SK-N-MC (cell line): Measurements from ENCODE around the gene TPP2.

Experiments used
- EZH2 ChIP-seq: fragments of 200-600 bp; sonication (generic); IDR thresholded peaks from one replicate; pipeline ENCODE4 v1.6.1; 2017; ENCODE audit warnings: antibody characterized with exemption
- FOXP2 ChIP-seq: optimal IDR thresholded peaks from 2 replicates; pipeline ENCODE3; 2011; ENCODE audit warnings: mild to moderate bottlenecking, moderate library complexity; ENCODE audit not compliant: insufficient read depth; ENCODE audit errors: extremely low read length, control extremely low read depth
- POLR2AphosphoS5 ChIP-seq: IDR thresholded peaks from 2 replicates; pipeline ENCODE4 v1.6.1; 2012; ENCODE audit warnings: mild to moderate bottlenecking, low read depth, low read length, borderline replicate concordance

DNA sequence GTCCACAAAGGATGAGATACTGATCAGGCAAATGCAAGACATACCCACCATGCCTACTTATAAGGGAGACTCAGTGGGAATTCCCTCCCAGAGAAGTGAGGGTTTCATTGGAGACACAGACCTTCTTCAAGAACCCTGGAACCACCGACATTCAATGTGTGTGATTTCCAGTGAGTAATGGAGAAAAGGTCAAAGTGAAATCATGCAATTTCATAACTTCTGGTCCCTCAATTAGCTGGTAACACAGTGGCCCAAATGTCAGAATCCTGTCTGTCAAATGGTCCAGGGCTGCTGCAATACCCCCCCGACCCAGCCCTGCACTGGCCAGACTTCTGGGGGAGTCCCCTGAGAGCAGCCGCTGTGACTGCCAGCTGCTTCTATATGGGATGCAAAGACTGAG lies 102.7 kb downstream of the TPP2 start:
- TF ChIP-seq EZH2 (no peak), POLR2AphosphoS5 (no peak), FOXP2 (no peak)
